ENCODE results near the gene LRP4.

The LRP4 gene

DNA sequence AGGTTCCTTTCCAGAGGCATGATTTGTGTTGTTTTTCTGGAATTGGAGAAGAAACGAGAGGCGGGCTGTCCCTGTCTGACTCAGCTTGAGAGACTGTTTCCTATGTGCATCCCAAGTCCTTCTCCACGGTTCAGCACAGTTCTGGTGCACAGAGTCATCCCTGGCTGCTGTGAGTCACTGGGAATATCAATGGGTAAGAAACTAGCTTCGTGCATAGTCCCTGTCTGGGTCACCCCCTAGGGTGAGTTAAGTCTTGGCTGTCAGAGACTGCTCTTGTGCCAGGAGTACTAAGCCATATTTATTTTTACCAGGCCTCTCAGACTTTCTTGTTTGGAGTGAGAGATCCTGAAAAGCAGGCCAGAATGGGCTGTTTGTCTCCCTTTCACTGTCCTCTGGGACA is 2.4 kb upstream of the LRP4 start:
- DNase-seq: peak; percentile 96

DNA sequence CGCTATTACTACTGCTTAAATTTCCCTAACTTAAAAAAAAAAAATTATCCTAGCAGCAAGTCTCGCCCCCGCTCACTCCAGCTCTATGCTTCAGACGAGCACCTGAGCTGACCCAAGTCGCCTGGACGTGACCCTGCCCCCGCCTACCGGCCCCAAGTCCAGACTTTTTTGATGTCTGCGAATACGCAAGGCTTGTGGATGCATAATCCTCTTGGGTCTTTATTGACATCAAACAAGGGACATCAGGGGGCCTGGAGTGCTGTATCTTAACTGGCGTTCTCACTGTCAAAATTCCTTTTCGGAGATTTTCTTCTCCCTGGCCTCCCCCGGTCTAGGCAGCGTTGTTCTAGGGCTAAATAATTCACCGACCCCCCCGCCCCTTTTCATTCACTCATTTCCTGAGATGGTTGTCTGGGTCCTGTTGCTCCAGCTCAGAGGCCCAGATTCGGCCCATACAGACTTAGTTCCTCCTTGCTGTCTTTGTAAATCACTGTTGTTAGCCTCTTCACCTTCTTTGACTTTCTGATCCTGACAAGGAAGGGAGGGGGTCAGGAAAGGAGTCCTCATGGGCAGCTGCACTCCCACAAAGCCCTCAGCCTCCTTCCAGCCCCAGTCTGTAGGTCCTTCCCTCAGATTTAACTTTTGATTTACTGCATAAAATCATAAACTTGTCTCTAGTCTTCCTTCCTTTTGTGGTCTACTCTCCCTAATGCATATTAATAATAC is 601 bp upstream of the LRP4 start:
- DNase-seq: no peak

DNA sequence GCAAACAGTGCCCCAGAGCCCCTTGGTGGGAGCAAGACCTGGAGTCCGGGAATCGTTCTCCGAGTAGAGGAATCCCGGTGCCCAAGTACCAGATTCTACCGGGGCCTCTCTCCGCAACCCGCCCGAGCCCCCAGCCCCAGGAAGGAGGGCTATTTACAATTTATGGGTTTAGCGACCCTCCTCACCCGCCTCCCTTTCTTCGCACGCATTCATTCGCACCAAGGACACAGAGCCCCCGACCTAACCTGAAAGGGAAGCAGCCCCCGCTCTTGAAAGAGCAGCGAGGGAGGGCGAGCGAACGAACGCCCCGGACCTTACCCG is 628 bp downstream of the LRP4 start:
- DNase-seq: no peak

DNA sequence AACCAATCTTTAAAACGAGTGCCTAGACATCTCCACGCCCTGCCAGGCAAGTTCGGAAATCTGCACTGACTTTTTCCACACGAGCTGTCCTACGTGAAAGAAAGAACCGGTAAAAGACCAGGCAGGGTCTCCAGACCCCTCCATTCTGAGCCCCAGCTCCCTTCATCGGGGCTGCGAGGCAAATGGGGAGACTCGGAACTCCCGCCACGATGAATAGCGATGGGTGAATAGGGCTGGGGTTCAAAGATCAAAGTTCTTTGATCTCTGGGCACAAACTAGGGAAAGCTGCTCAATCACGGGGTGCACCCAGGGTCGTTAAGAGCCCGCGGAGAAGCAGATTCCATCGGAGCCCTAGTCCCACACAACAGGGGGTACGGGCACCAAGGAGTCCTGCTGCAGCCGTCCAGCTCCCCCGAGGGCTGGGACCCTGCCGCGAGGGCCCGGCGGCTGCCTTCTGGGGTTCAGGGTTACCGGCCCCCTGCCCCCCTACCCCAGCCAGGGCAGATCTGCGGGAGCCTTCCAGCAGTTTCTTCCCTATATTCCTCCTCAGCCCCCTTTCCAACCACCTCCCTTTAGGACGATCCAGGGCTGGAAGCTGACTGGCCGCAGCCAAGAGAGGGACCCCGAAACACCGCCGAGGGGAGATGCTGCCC is 1.1 kb downstream of the LRP4 start:
- no peak for DNase-seq

DNA sequence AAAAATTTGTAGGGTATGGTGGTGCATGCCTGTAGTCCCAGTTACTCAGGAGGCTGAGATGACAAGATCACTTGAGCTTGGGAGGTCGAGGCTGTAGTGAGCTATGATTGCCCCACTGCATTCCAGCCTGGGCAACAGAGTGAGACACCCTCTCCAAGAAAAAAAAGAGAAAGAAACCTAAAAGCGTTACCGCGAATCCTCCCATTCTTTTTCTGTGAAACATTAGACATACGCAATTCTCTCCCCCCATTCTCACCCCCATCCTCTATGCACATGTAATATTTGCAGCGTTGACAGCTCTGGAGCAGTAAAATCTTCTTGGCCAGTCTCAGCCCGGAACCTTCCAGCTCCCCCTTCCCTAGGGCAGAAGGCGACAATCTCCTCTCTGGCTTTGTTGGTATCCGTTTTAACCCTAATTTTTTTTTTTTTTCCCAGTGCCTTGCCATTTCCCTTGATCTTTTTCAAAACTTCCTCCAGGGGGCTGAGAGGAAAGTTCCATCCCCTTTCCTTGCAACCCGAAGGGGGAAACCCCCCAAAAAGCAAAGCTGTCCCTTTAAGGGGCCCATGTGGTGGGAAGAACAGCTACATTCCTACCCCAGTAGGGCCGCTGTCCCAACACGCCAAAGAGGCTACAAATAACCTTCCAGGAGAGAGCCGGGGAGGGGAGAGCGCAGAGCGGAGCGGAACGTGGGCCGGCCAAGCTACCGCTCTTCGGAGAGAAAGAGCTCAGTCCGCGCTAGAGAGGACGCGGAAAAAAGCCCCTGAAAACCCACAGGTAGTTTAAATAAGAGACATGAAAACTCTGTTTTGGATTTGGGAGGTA is 1.9 kb downstream of the LRP4 start:
- peak; percentile 67 for DNase-seq

DNA sequence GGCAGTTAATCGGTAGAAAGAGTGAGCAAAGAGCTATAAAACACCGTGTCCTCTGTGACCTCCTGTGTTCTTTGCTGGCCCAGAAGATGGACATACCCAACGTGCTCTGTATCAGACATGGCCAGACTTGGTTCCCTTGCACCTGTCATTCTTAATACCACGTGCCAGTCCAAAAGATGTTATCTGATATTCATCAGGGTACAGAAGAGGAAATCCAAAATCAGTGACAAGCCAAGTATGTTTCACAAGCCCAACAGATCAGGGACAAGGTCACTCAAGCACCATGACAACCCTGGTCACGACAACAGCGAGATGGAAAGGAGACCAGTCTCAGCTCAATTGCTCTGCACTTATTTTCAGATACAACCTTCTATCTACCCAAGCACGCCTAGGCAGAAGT is 3.4 kb downstream of the LRP4 start:
- DNase-seq: no peak

DNA sequence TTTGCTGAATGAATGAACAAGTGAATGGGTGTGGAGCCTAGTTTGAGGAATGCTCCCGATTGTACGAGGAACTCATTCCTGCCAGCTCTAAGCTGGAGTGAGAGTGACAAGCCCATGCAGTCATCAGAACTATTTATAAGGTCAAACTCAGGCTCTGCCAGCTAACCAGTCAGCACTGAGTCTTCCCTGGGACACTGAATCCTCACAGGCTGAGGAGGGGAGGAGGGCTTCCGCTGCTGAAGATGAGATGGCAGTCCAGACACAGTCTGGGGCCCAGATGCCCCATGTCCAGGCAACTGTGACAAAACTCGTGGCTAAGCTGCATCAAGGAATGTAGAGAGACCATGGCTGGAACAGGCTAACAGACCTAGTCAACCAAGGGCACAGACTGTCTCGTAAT is 4.0 kb downstream of the LRP4 start:
- DNase-seq: peak; percentile 88

DNA sequence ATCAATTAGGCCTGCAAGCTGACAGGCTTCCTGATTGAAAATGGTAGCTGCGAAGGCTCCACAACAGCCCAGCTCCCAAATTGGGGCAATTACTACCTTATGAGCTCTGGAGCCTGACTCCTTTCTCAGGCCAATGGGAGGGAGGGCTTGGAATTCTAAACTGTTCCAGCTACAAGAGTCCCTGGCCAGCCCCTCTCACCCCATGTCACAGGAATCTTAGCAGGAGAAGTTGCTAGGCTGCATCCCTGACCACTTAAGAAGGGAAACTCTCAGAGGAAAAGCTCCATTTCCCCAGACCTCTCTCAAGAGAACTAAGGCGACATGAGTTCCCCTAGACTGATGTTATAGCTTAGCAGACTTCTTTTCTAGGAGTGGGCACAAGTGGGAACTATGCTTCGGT is 4.9 kb downstream of the LRP4 start:
- DNase-seq: no peak

DNA sequence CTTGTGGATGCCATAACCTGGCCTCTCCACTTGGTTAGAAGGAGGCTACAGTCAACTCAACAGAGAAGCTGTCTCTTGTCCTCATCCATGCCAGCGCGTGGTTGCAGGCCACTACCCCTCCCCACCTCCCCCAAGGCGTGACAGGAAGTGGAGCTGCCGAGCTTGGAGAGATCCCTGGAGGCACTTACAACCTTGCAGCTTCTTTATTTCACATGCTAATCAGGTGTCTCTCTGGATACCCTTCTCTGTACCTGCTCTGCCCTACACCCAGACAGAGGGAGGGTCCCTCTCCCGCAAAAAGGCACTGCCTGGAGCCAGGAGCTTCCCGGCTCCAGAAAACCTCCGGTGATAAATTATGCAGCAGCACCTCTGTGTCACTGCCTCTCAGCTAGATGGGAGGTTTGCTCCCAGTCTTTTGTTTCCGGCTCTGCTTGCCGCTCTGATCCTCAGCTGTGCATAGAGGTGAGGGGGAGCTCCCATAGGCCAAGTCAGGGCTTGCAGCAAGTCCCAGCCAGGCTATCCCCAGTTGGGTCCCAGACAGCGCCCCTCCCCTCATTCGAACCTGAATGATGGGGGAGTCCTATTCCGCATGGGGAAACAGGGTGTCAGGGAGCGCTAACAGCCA is 5.7 kb downstream of the LRP4 start:
- peak; percentile 50 for DNase-seq

DNA sequence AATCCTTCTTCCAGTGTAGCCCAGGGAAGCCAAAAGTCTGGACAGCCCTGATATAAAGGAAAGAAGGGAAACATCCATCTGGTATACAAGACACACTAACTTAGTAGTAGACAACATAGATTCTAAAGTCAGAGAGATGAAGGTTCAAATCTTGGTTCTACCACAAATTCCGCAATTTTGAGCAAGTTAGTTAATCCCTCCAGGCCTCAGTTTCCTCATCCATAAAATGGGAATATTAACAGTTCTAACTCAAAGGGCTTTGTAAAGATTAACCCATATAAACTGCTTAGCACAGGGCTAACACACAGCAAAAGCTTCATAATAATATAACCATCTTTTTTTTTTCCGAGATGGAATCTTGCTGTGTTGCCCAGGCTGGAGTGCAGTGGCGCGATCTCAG is 10.7 kb downstream of the LRP4 start:
- no peak for DNase-seq

DNA sequence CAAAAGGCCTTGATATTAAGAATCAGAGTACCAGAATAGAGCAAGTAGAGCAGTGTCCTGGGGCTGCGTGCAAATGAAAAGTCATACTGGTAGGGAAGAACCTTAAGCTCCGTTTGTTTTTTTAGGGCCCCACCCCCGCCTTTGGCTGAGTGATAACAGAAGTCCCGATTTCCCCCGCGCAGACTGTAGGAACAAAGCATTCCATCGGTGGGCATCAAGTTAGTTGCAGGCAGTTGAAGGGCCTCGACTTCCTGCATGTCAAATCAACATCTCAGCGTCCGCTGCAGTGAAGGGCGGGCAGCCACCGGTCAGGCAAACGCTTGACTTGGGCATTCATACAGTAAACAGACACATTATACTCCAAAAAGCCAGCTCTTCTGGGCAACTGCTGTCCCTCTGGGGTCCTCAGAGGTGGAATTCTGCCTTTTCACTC is 11.7 kb downstream of the LRP4 start:
- no peak for DNase-seq

DNA sequence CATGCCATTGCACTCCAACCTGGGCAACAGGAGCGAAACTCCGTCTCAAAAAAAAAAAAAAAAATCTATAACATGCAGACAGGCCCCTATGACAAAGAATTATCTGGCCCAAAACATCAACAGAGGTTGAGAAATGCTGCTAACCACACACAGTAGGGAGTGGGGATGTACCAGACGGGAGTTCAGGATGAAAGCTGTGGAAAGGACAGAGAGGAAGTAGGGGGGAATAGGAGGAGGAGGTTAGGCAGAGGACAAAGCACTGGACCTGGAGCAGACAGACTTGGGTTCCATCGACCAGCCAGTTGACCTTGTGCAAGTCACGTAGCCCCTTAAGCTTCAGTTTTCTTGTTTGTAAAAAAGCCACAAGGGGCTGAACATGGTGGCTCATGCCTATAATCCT is 12.5 kb downstream of the LRP4 start:
- no peak for DNase-seq

DNA sequence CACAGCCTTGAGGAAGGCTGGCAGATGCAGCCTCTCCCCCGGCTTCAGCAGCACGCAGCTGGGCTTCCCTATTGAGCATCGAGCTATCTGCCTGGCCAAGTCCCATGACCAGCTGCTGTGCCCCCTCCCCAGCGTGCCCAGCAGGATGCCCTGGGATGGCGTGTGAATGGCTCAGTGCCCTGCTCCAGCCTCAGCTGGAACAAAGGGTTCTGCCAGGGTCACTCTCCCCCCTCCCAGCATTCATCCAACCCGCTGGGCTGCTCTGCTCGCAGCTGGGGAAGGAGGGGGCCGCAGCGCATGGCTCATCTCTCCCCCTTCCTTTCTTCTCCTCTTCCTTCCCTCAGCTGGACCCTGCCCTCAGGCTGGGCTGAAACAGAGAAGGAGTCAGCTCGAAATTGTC is 14.5 kb downstream of the LRP4 start:
- DNase-seq: no peak

DNA sequence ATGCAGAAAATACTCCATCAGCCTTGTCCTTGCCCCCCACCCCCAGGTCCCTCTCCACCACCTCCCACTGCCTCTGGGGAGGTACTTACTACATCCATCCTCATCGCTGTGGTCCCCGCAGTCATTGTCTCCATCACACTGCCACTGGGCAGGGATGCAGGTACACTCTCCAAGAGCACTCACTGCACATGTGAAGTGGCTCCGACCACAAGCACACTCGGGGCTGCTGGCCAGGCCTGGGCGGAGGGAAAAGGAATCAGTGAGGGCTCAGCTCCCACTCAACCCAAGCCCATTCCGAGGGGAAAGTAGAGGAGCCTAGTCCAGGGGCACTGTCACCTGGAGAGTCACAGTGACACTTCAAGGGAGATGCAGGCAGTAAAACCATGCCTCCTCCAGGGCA is 15.7 kb downstream of the LRP4 start:
- no peak for DNase-seq

DNA sequence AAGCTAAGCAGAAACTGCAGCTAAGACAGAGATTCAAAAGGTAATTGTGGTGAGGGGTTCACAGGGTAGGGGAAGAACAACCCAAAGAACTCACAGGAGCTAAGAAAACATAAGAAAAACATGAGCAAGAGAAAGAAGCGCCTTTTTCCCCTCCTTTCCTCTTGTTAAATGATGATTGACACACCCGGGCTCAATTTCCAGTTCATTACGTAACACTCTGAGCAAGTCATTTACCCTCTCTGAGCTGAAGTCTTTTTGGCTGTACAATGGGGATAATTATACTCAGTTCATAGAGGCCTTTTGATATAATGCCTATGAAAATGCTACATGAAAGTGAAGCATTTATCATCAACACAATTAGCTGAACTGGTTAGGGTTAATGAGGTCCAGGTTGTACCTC is 17.2 kb downstream of the LRP4 start:
- DNase-seq: no peak

DNA sequence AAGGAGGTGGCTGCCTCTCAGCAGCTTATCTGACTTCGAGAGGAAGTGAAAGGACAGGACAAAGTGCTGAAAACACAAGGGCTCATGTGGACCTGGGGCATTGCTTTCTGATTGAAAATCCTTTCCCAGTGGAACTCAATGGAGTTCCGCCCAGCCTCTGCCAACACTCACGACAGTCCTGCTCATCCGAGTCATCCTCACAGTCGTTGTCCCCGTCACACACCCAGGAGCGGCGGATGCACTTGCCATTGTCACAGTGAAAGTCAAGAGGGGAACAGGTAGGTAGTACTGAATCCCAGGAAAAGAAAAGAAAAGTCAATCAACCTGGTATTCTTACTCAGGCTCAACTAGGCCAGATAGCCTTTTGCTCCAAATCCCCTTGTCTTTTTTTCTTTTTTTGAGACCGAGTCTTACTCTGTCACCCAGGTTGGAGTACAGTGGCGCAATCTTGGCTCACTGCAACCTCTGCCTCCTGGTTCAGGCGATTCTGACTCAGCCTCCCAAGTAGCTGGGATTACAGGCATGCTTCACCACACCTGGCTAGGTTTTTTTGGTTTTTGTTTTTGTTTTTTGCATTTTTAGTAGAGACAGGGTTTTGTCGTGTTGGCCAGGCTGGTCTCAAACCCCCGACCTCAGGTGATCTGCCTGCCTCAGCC is 18.1 kb downstream of the LRP4 start:
- DNase-seq: no peak

DNA sequence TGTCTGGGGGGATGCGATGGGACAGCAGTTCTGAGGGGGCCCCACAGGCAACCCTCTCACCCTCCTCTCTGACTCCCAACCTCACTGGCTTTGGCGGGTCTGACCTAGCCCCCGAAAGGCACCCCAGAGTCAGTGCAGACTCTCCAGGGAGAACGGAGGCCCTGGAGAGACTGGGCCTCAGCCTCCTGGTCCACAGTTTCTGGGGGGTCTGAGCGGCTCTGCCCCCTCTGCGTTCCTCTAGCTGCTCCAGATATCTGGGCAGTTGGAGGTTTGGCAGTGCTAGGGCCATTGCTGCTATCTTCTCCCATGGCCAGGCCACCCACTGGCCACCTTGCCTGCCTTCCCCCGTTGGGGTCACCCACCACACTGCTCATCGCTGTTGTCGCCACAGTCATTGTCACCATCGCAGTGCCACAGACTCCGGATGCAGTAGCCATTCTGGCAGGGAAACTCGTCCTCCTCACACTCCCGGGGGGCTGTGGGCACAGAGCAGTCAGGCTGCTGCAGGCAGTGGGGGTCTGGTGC is 18.8 kb downstream of the LRP4 start:
- no peak for DNase-seq

DNA sequence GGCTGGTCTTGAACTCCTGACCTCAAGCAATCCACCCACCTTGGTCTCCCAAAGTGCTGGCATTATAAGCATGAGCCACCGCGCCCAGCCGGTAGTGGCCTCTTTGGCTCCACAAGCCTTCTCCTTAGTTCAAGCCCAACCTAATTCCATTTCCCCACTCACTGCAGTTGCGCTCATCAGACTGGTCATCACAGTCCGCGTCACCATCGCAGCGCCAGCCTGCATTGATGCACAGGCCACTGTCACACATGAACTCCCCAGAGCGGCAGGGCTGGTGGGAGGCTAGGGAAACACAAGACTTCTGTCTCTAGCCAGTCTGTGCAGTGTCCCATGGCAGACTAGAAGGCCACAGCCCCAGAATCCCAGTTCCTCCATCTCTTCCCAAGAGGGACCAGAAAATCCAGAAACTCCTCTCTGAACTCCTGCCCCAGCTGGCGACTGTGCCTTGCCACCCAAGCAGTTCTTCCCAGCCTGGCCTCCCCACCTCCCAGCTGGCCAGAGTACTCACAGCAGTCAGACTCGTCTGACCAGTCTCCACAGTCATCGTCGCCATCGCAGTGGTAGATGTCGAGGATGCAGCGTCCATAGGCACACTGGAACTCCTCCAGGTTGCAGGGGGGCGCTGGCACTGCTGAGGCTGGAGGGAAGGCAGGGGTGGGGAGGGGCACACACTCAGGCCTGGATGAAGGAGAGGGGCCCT is 19.8 kb downstream of the LRP4 start:
- no peak for DNase-seq

DNA sequence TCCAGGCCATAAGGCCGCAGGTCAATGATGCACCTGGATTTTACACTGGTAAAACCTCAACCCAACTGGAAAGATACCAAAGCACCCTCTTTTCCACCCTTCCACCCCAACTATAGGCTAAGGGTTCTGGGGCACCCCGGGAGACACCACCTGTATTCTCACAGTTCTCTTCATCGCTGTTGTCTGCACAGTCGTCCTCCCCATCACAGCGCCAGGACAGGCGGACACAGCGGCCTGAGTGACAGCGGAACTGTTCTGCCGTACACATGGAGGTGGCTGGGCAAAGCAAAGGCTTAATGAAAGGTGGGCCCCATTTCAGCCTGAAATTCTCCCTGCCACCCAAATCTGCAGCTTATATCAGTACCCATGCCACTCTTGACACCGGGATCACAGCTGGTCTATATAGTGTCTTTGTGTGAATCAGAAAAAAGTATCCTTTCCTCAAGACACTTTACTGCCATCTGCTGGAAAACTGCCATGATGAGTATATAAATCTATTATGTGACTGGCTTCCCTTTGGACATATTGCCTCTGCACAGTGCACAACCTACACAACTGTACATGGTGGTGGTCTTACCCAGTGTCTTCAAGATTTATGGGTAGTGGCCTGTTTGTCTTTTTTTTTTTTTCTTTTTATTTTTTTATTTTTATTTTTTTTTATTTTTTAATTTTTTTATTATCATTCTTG is 21.5 kb downstream of the LRP4 start:
- peak; percentile 3 for DNase-seq

DNA sequence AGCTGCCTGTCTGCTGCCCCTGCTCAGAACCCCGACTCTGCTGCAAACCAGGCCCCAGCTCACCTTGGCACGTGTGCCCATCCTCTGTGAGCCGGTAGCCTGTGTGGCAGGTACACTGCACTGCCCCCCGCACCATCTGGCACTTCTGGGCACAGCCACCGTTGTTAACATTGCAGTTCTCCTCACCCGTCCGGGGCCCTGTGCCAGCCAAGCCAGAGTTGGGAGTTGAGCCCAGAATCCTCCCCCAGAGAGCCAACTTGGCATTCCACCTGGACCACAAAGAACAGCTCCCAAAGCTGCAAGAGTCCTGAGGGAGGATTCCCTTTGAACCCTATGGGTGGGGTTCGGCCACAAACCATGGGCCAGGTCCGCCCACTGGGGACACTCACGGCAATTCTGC is 22.5 kb downstream of the LRP4 start:
- no peak for DNase-seq

DNA sequence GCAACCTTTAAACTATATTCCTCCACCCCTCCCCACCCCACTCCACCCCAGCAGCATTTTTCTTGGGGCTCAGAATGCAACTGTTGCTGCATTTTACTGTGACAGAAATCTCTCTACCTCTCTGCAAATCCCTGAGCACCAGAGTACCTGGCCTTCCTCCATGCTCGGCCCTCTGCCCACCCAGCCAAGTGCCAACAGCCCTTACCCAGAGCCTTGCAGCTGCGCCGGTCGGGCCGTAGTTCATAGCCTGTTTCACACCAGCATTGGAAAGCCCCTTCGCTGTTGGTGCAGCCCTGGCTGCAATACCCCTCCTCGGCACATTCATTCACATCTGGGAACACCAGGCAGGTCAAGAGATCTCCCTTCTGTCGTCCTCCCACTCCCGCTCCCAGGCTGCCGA is 23.4 kb downstream of the LRP4 start:
- DNase-seq: no peak

DNA sequence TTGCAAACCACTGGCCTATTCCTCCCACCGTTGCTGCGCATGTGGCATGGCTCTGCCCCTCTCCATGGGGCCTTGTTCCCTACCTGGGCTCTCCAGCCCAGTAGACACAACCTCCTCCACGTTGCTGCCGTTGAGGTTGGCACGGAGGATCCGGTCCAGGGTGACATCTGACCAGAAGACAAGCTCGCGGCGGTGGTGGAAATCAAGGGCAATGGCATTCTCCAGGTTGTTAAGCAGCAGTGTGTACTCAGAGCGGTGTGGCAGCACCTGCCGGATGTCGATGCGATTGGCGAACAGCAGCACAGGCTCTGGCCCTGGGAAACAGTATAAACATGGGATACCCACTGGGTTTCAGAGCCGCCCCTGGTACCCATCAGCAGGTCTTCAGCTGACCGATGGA is 23.8 kb downstream of the LRP4 start:
- no peak for DNase-seq

All from kidney glomerular epithelial cell (primary cell).